ENCODE data around the gene TMEM117. TPM values are rescaled to one million over a fixed set of nuclear protein-coding genes. Genes with fewer than 3 reads are reported as not detected.

Gene TMEM117
- total RNA-seq, 1 donor from 2014 or later: 13.1 TPM

GRCh38 chr12:44063671-44064070 is 227.8 kb downstream of the TMEM117 start:
- Histone ChIP-seq H3K36me3 (ENCODE audit: insufficient read depth, low read length) (no peaks in the 10 kb centered on the region), H3K4me2 (ENCODE audit: low read length) (no peak overlapping the region), H2AFZ (ENCODE audit: low read depth, low read length) (no peak overlapping the region), H3K4me1 (ENCODE audit: insufficient read depth, low read length) (no peaks in the 10 kb centered on the region), H3K4me3 (ENCODE audit: insufficient read depth, low read depth, low read length) (no peak overlapping the region), H3K27ac (ENCODE audit: low read depth, low read length) (no peak overlapping the region), H3K27me3 (ENCODE audit: insufficient read depth, low read length) (no peaks in the 10 kb centered on the region), H3K9me3 (ENCODE audit: insufficient read depth, low read depth, low read length) (no peaks in the 10 kb centered on the region), H3K79me2 (ENCODE audit: insufficient read depth, low read length) (no peaks in the 10 kb centered on the region), H4K20me1 (ENCODE audit: insufficient read depth, low read length) (no peaks in the 10 kb centered on the region), H3K9ac (ENCODE audit: low read length) (no peak overlapping the region)
- FAIRE-seq (no peak), DNase-seq (ENCODE audit: low read depth) (no peak)
- Mint-ChIP-seq H3K4me1 (ENCODE audit: low read depth, unreplicated experiment) (no peaks in the 10 kb centered on the region), H3K27me3 (ENCODE audit: low read depth, unreplicated experiment) (no peaks in the 10 kb centered on the region), H3K36me3 (ENCODE audit: low read depth, unreplicated experiment) (no peaks in the 10 kb centered on the region), H3K4me3 (ENCODE audit: unreplicated experiment) (no peak overlapping the region), H3K27ac (ENCODE audit: unreplicated experiment) (no peak overlapping the region), H3K9me3 (ENCODE audit: unreplicated experiment) (no peaks in the 10 kb centered on the region)
- no peak for TF ChIP-seq CTCF (IDR thresholded peaks at IDR 0.05; ENCODE audit: insufficient read depth, low read depth, low read length)
- TF ChIP-seq EZH2 (IDR thresholded peaks at IDR 0.05; ENCODE audit: insufficient read depth, low read length): no peak

GRCh38 chr12:44076871-44077270 is 241.0 kb downstream of the TMEM117 start:
- H3K27ac Mint-ChIP-seq (ENCODE audit: unreplicated experiment): no peak overlapping the region
- no peak for FAIRE-seq
- H3K36me3 Mint-ChIP-seq (ENCODE audit: low read depth, unreplicated experiment): no peaks in the 10 kb centered on the region

More at GRCh38 chr12:44076871-44077270, 241.0 kb downstream of the TMEM117 start:
- TF ChIP-seq CTCF (IDR thresholded peaks at IDR 0.05; ENCODE audit: insufficient read depth, low read depth, low read length) (no peak), EZH2 (IDR thresholded peaks at IDR 0.05; ENCODE audit: insufficient read depth, low read length) (no peak)
- Histone ChIP-seq H3K27me3 (ENCODE audit: insufficient read depth, low read length) (no peaks in the 10 kb centered on the region), H2AFZ (ENCODE audit: low read depth, low read length) (no peak overlapping the region), H3K4me2 (ENCODE audit: low read length) (no peak overlapping the region), H3K79me2 (ENCODE audit: insufficient read depth, low read length) (no peaks in the 10 kb centered on the region), H3K27ac (ENCODE audit: low read depth, low read length) (no peak overlapping the region), H4K20me1 (ENCODE audit: insufficient read depth, low read length) (no peaks in the 10 kb centered on the region), H3K4me3 (ENCODE audit: insufficient read depth, low read depth, low read length) (no peak overlapping the region), H3K36me3 (ENCODE audit: insufficient read depth, low read length) (no peaks in the 10 kb centered on the region), H3K9ac (ENCODE audit: low read length) (no peak overlapping the region), H3K4me1 (ENCODE audit: insufficient read depth, low read length) (no peaks in the 10 kb centered on the region), H3K9me3 (ENCODE audit: insufficient read depth, low read depth, low read length) (no peaks in the 10 kb centered on the region)
- Mint-ChIP-seq H3K9me3 (ENCODE audit: unreplicated experiment) (no peaks in the 10 kb centered on the region), H3K4me3 (ENCODE audit: unreplicated experiment) (no peak overlapping the region), H3K27me3 (ENCODE audit: low read depth, unreplicated experiment) (no peaks in the 10 kb centered on the region), H3K4me1 (ENCODE audit: low read depth, unreplicated experiment) (no peaks in the 10 kb centered on the region)
- no peak for DNase-seq (ENCODE audit: low read depth)
